Effector CD4-positive, alpha-beta T cell (primary cell): Measurements from ENCODE around the gene YWHAG.
A peak's percentile ranks its signal among the peaks of the same experiment; 100 is the strongest.
"Not testable (repeated sequence)": the region's sequence is repeated elsewhere in the genome, so short reads cannot be mapped to it uniquely, and the experiment has no call there.

Source experiments
- DNase-seq: peaks from one replicate; pipeline ENCODE4 v3.0.0-alpha.2; 2020

YWHAG gene

GRCh38 chr7:76317782-76318487 lies 40.9 kb downstream of the YWHAG start:
- peak; percentile 96 for DNase-seq

- DNase-seq = no peak
These were observed 41.6 kb downstream of the YWHAG start for GRCh38 chr7:76316984-76317781.

GRCh38 chr7:76315364-76315763 lies 43.4 kb downstream of the YWHAG start:
- DNase-seq = no peak

- DNase-seq = not testable (repeated sequence)
These were observed 44.1 kb downstream of the YWHAG start for GRCh38 chr7:76314740-76315139.

DNA sequence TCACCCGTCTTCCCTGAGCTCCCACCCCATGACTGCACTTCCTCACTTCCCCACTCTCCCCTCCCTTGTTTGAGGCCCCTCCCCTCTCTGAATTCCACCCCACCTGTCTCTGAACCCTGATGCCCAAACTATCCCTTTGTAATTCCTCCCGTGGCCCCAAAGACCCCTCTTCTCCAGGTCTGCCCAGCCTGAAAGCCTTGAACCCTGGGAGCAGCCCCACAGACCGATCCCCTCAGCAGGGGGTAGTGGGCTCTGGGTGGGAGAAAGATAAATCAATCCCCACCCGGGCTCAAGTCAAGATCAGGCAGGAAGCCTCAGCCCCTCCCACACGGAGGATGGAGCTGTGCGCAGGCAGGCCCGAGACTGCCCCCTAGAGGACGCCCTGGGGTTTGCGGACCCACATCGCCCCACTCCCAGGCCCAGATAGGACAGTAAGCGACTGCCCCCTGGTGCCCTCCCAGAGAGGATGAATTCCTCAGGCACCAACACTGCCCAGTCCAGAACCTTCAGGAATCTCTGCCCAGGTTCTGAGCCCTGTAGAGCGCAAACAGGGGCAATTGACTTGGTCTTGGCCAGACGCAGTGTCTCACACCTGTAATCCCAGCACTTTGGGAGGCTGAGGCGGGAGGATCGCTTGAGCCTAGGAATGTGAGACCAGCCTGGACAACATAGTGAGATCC lies 44.6 kb downstream of the YWHAG start:
- DNase-seq = peak; percentile 95

- not testable (repeated sequence) for DNase-seq
These were observed 47.0 kb downstream of the YWHAG start for GRCh38 chr7:76311838-76312237.

- DNase-seq = no peak
These were observed 48.5 kb downstream of the YWHAG start for GRCh38 chr7:76310102-76310957.

GRCh38 chr7:76309341-76310101 lies 49.3 kb downstream of the YWHAG start:
- not testable (repeated sequence) for DNase-seq

DNA sequence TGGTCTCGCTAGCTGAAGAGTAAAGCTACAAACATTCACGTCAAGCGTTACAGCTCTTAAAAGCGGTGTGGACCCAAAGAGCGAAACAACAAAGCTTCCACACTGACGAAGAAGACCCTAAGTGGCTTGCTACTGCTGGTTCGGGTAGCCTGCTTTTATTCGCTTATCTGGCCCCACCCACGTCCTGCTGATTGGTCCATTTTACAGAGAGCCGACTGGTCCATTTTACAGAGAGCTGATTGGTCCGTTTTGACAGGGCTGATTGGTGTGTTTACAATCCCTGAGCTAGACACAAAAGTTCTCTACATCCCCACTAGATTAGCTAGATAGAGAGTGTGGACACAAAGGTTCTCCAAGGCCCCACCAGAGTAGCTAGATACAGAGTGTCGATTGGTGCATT lies 49.9 kb downstream of the YWHAG start:
- DNase-seq = not testable (repeated sequence)

GRCh38 chr7:76304888-76305375 lies 53.9 kb downstream of the YWHAG start:
- DNase-seq = no peak

DNA sequence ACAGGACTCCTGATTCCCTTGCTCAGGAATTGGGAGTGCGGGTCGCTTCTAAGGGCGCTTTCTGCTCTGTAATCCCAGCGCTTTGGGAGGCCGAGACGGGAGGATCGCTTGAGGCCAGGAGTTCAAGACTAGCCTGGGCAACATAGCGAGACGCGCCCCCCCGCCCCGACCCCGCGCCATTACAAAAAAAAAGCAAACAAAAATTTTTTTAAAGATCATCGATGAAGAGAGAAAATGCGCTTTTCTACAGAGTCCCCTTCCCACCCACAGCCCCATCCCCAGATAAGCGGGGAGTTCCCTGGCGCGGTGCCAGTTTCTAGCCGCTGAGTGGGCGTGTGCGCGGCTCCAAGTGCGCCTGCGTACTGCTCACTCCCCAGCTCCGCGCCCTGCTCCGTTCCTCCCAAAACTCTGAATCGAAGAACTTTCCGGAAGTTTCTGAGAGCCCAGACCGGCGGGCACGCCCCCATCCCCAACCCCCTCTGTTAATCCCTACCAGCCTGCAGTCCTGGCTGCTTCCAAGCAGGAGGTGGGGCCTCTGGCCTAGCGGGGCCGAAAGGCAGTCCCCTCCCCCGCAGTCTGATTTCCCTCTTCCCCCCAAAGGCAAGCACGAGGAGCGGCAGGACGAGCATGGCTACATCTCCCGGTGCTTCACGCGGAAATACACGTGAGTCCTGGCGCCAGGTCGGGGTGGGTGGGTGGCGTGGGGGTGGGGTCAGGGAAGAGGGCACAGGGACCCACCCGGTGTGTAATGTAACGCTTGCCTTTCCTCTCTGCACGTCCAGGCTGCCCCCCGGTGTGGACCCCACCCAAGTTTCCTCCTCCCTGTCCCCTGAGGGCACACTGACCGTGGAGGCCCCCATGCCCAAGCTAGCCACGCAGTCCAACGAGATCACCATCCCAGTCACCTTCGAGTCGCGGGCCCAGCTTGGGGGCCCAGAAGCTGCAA lies 55.3 kb downstream of the YWHAG start:
- DNase-seq = peak; percentile 82

- peak; percentile 56 for DNase-seq
These were observed 56.2 kb downstream of the YWHAG start, which contains the start of gene HSPB1 for GRCh38 chr7:76302347-76303201. Gene HSPB1, plus strand, starts transcription at chr7:76302673. Its CDS starts 40 bp downstream, at chr7:76302713.

DNA sequence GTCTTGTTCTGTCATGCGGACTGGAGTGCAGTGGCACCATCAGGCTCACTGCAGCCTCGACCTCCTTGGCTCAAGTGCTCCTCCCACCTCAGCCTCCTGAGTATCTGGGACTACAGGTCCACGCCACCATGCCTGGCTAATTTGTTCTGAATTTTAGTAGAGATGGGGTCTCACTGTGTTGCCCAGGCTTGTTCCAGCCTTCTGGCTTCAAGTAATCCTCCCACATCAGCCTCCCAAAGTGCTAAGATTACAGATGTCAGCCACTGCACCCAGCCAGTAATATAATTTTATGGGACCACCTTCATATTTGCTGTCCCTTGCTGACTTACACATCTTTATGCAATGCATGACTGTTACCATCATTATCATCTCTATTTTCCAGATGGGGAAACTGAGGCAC lies 57.8 kb downstream of the YWHAG start:
- DNase-seq = no peak

DNA sequence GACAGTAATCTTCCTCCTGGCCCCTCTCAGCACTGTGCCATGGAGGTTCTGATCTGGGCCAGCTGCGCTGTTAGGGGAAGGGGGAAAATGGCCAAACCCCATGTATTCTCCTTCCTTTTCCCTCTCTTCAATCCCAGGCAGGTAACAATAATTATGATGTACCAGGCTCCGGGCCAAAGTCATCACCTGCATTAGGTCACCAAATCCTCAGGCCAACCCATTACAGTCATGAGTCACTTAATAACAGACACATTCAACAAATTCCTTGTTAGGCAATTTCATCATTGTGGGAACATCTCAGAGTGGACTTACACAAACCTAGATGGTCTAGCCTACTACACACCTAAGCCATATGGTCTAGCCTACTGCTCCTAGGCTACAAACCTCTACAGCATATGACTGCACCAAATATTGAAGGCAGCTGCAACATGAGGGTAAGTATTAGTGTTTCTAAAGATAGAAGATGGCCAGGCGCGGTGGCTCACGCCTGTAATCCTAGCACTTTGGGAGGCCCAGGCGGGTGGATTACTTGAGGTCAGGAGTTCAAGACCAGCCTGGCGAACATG lies 58.5 kb downstream of the YWHAG start:
- DNase-seq = no peak

- no peak for DNase-seq
These were observed 61.7 kb downstream of the YWHAG start for GRCh38 chr7:76296743-76297740.

- DNase-seq = no peak
These were observed 64.3 kb downstream of the YWHAG start for GRCh38 chr7:76294344-76295024.

- DNase-seq = no peak
These were observed 65.3 kb downstream of the YWHAG start for GRCh38 chr7:76293407-76293901.
